Type B pancreatic cell (in vitro differentiated cells): ENCODE data around the gene PYCR2. TPM values are rescaled to one million over a fixed set of nuclear protein-coding genes. Genes with fewer than 3 reads are reported as not detected.

ENCODE experiments used
- DNase-seq: peaks from one replicate; pipeline ENCODE4 v3.0.0; 2021; ENCODE audit warnings: mixed read lengths; ENCODE audit not compliant: unreplicated experiment; ENCODE audit errors: extremely low spot score
- H3K27ac Mint-ChIP-seq: 2 replicates; pipeline ENCODE4 v1.8.0; 2021; ENCODE audit warnings: mild to moderate bottlenecking, mixed read lengths
- H3K27me3 Mint-ChIP-seq: 2 replicates; pipeline ENCODE4 v1.8.0; 2021; ENCODE audit warnings: mixed read lengths
- H3K36me3 Mint-ChIP-seq: 2 replicates; pipeline ENCODE4 v1.8.0; 2021; ENCODE audit warnings: mixed read lengths
- H3K4me1 Mint-ChIP-seq: one replicate; pipeline ENCODE4 v1.8.0; 2021; ENCODE audit warnings: mixed read lengths; ENCODE audit not compliant: unreplicated experiment
- H3K4me3 Mint-ChIP-seq: 2 replicates; pipeline ENCODE4 v1.8.0; 2021; ENCODE audit warnings: mild to moderate bottlenecking, mixed read lengths
- H3K9me3 Mint-ChIP-seq: 2 replicates; pipeline ENCODE4 v1.8.0; 2021; ENCODE audit warnings: mixed read lengths
- CTCF ChIP-seq: fragments of 200-600 bp; sonication (generic); conservative IDR thresholded peaks from 2 replicates; pipeline ENCODE4 v1.5.0; 2021; ENCODE audit warnings: antibody characterized with exemption, mild to moderate bottlenecking
- total RNA-seq: library from RNA; stranded (reverse); gene quantifications from 2 replicates; pipeline ENCODE4 v1.2.1, GENCODE V29; 2021; ENCODE audit warnings: low replicate concordance

The PYCR2 gene
- total RNA-seq, 1 donor from 2014 or later, result 46.7 TPM

GRCh38 chr1:225928186-225929175, 4.4 kb upstream of the PYCR2 start:
- no peak overlapping the region for H3K4me3 Mint-ChIP-seq
- H3K36me3 Mint-ChIP-seq, result no peaks in the 10 kb centered on the region
- DNase-seq, result no peak
- no peaks in the 10 kb centered on the region for H3K9me3 Mint-ChIP-seq
- no peaks in the 10 kb centered on the region for H3K27me3 Mint-ChIP-seq
- no peak overlapping the region for H3K27ac Mint-ChIP-seq
- no peaks in the 10 kb centered on the region for H3K4me1 Mint-ChIP-seq
- no peak for TF ChIP-seq CTCF

- H3K4me3 Mint-ChIP-seq, result no peak overlapping the region
- no peaks in the 10 kb centered on the region for H3K9me3 Mint-ChIP-seq
- no peaks in the 10 kb centered on the region for H3K27me3 Mint-ChIP-seq
- no peak for DNase-seq
- TF ChIP-seq CTCF, result no peak
- peaks cover 5% of the 10 kb centered on the region for H3K4me1 Mint-ChIP-seq
- H3K36me3 Mint-ChIP-seq, result peaks cover 3% of the 10 kb centered on the region
- H3K27ac Mint-ChIP-seq, result no peak overlapping the region
Measured at GRCh38 chr1:225926551-225927113, 2.6 kb upstream of the PYCR2 start.

GRCh38 chr1:225923381-225923691, 714 bp downstream of the PYCR2 start:
- no peaks in the 10 kb centered on the region for H3K27me3 Mint-ChIP-seq
- TF ChIP-seq CTCF, result no peak
- peak overlapping the region; percentile 95 for H3K4me3 Mint-ChIP-seq
- no peaks in the 10 kb centered on the region for H3K9me3 Mint-ChIP-seq
- H3K27ac Mint-ChIP-seq, result peak overlapping the region; percentile 85
- peaks cover 5% of the 10 kb centered on the region for H3K4me1 Mint-ChIP-seq
- peaks cover 3% of the 10 kb centered on the region for H3K36me3 Mint-ChIP-seq
- no peak for DNase-seq

GRCh38 chr1:225921734-225922709, 2.0 kb downstream of the PYCR2 start:
- H3K27ac Mint-ChIP-seq, result no peak overlapping the region
- peaks cover 8% of the 10 kb centered on the region for H3K36me3 Mint-ChIP-seq

More at GRCh38 chr1:225921734-225922709, 2.0 kb downstream of the PYCR2 start:
- no peak for DNase-seq
- Mint-ChIP-seq H3K4me3 (peak overlapping the region; percentile 95), H3K4me1 (peaks cover 5% of the 10 kb centered on the region), H3K9me3 (no peaks in the 10 kb centered on the region), H3K27me3 (no peaks in the 10 kb centered on the region)
- no peak for TF ChIP-seq CTCF
